ENCODE measurements around the gene CEMIP.

GRCh38 chr15:80739919-80740318, 39.3 kb upstream of the CEMIP start:
- no peak for TF ChIP-seq POLR2A (IDR thresholded peaks at IDR 0.05)
- TF ChIP-seq, protein P1, sequence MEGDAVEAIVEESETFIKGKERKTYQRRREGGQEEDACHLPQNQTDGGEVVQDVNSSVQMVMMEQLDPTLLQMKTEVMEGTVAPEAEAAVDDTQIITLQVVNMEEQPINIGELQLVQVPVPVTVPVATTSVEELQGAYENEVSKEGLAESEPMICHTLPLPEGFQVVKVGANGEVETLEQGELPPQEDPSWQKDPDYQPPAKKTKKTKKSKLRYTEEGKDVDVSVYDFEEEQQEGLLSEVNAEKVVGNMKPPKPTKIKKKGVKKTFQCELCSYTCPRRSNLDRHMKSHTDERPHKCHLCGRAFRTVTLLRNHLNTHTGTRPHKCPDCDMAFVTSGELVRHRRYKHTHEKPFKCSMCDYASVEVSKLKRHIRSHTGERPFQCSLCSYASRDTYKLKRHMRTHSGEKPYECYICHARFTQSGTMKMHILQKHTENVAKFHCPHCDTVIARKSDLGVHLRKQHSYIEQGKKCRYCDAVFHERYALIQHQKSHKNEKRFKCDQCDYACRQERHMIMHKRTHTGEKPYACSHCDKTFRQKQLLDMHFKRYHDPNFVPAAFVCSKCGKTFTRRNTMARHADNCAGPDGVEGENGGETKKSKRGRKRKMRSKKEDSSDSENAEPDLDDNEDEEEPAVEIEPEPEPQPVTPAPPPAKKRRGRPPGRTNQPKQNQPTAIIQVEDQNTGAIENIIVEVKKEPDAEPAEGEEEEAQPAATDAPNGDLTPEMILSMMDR (IDR thresholded peaks at IDR 0.05): no peak
